ENCODE measurements around the gene WDR72.
"Not testable (repeated sequence)": the region's sequence is repeated elsewhere in the genome, so short reads cannot be mapped to it uniquely, and the experiment has no call there.

WDR72 gene

GRCh38 chr15:53695365-53695764, 64.1 kb downstream of the WDR72 start:
- no peak for DNase-seq

- DNase-seq = no peak
These were observed 65.0 kb downstream of the WDR72 start for GRCh38 chr15:53694476-53694874.

GRCh38 chr15:53693729-53694475, 65.6 kb downstream of the WDR72 start:
- no peak for DNase-seq

- DNase-seq = not testable (repeated sequence)
These were observed 75.3 kb downstream of the WDR72 start for GRCh38 chr15:53684162-53684561.

GRCh38 chr15:53681056-53681455, 78.4 kb downstream of the WDR72 start:
- no peak for DNase-seq

- no peak for DNase-seq
These were observed 83.6 kb downstream of the WDR72 start for GRCh38 chr15:53675832-53676231.

GRCh38 chr15:53671545-53671944, 87.9 kb downstream of the WDR72 start:
- DNase-seq = no peak

GRCh38 chr15:53670701-53671100, 88.8 kb downstream of the WDR72 start:
- DNase-seq = no peak

GRCh38 chr15:53665930-53666329, 93.5 kb downstream of the WDR72 start:
- DNase-seq = no peak

GRCh38 chr15:53658827-53659555, 100.5 kb downstream of the WDR72 start:
- DNase-seq = no peak

GRCh38 chr15:53658255-53658654, 101.2 kb downstream of the WDR72 start:
- DNase-seq = no peak

GRCh38 chr15:53648934-53649333, 110.5 kb downstream of the WDR72 start:
- no peak for DNase-seq

- no peak for DNase-seq
These were observed 114.8 kb downstream of the WDR72 start for GRCh38 chr15:53644660-53645059.

- no peak for DNase-seq
These were observed 124.9 kb downstream of the WDR72 start for GRCh38 chr15:53634517-53635106.

- no peak for DNase-seq
These were observed 132.2 kb downstream of the WDR72 start for GRCh38 chr15:53627279-53627678.

GRCh38 chr15:53625962-53626845, 133.3 kb downstream of the WDR72 start:
- DNase-seq = no peak

GRCh38 chr15:53625260-53625659, 134.2 kb downstream of the WDR72 start:
- DNase-seq = no peak

GRCh38 chr15:53618461-53618860, 141.0 kb downstream of the WDR72 start:
- DNase-seq = no peak

- no peak for DNase-seq
These were observed 148.1 kb downstream of the WDR72 start for GRCh38 chr15:53611145-53611920.

- no peak for DNase-seq
These were observed 168.4 kb downstream of the WDR72 start for GRCh38 chr15:53591041-53591440.

- no peak for DNase-seq
These were observed 169.1 kb downstream of the WDR72 start for GRCh38 chr15:53590380-53590779.

- DNase-seq = no peak
These were observed 169.9 kb downstream of the WDR72 start for GRCh38 chr15:53589520-53590057.

Data from EL (cell line).